K562 (cell line): ENCODE data around the gene ATXN7. TPM values are rescaled to one million over a fixed set of nuclear protein-coding genes. Genes with fewer than 3 reads are reported as not detected.

Experiments
- ATAC-seq: fragments of 200-7000 bp; cut with Tn5 transposase; 3 replicates; pipeline ENCODE4 v1.9.1; 2020; ENCODE audit warnings: moderate library complexity
- BruUV-seq: library from RNA; stranded (reverse); fragments of 400-500 nt; replicated peaks from 2 replicates; lab custom pipeline; 2021; lab: Mats Ljungman, UMichigan
- CTCF ChIA-PET: fragments of 300-600 bp; formaldehyde crosslinking; extraction: SDS; loops from one replicate; lab custom pipeline; 2021; ENCODE audit warnings: low intra/inter-chr PET ratio; lab: Yijun Ruan, JAX
- POLR2A ChIA-PET: fragments of 300-600, 350-650 bp; sonication (Branson Sonifier 250); formaldehyde crosslinking; extraction: SDS; loops from one replicate; lab custom pipeline; 2021; ENCODE audit warnings: antibody characterized with exemption, inconsistent platforms; lab: Yijun Ruan, JAX
- DNase-seq, 4 experiments: peaks; one replicate each; pipeline versions ENCODE4 v3.0.0 to v3.0.0-alpha.2; 2011 to 2018; ENCODE audit warnings: low spot score in 3 of 4, mixed read lengths in 3 of 4; ENCODE audit errors: extremely low read depth in 1 of 4
- FAIRE-seq: peaks from 2 replicates; lab custom pipeline; 2011; peaks lifted over from hg19 to GRCh38; lab: Jason Lieb, UNC
- H2AFZ ChIP-seq: 2 replicates; pipeline ENCODE4 v1.6.0; 2011; ENCODE audit warnings: low read depth, low read length, control low read depth, inconsistent platforms
- H3K27ac ChIP-seq: fragments of 200-600 bp; 3 replicates; pipeline ENCODE4 v1.8.0; 2011; ENCODE audit warnings: low read depth, mild to moderate bottlenecking, control low read depth, inconsistent platforms, low read length, moderate library complexity, mixed read lengths; ENCODE audit errors: extremely low read depth
- H3K27me3 ChIP-seq, 2 experiments: fragments of 300-600 bp in 1 of 2; 2 replicates in 1 of 2; 3 replicates in 1 of 2; pipeline versions ENCODE4 v1.6.0 to v1.8.0; 2011; ENCODE audit warnings: inconsistent platforms in 2 of 2, low read length in 2 of 2, mild to moderate bottlenecking in 1 of 2, mixed read lengths in 1 of 2, moderate library complexity in 1 of 2; ENCODE audit not compliant: control insufficient read depth in 2 of 2, insufficient read depth in 2 of 2
- H3K36me3 ChIP-seq: fragments of 300-600 bp; 3 replicates; pipeline ENCODE4 v1.8.0; 2011; ENCODE audit warnings: mild to moderate bottlenecking, low read length, inconsistent platforms; ENCODE audit not compliant: control insufficient read depth, insufficient read depth
- H3K4me1 ChIP-seq, 2 experiments: fragments of 200-600 bp in 1 of 2; replicated peaks in 1 of 2; 2 replicates in 1 of 2; 3 replicates in 1 of 2; pipeline versions ENCODE4 v1.5.1 to v1.8.0; 2011; ENCODE audit warnings: inconsistent platforms in 2 of 2, low read length in 2 of 2, mild to moderate bottlenecking in 1 of 2, mixed read lengths in 1 of 2, moderate library complexity in 1 of 2; ENCODE audit not compliant: control insufficient read depth in 2 of 2, insufficient read depth in 2 of 2
- H3K4me2 ChIP-seq: 2 replicates; pipeline ENCODE4 v1.6.1; 2011; ENCODE audit warnings: low read length, control low read depth, inconsistent platforms, mixed read lengths; ENCODE audit not compliant: insufficient read depth
- H3K4me3 ChIP-seq: fragments of 200-600 bp; sonication (generic), shearing (Covaris generic); 2 replicates; pipeline ENCODE4 v1.5.1; 2016; ENCODE audit warnings: control low read depth, inconsistent platforms
- H3K79me2 ChIP-seq: fragments of 200-600 bp; 3 replicates; pipeline ENCODE4 v1.8.0; 2011; ENCODE audit warnings: low read length, inconsistent platforms; ENCODE audit not compliant: control insufficient read depth, insufficient read depth
- H3K9ac ChIP-seq, 2 experiments: 2 replicates each; pipeline versions ENCODE4 v1.6.0 to v1.6.1; 2011; ENCODE audit warnings: low read depth in 2 of 2, low read length in 2 of 2, control low read depth in 1 of 2, inconsistent platforms in 1 of 2, mild to moderate bottlenecking in 1 of 2, mixed read lengths in 1 of 2; ENCODE audit not compliant: insufficient read depth in 1 of 2
- H3K9me1 ChIP-seq: one replicate; pipeline ENCODE4 v1.6.0; 2011; ENCODE audit warnings: inconsistent platforms, mild to moderate bottlenecking, low read length, moderate library complexity; ENCODE audit not compliant: control insufficient read depth, insufficient read depth
- H3K9me3 ChIP-seq: replicated peaks from 2 replicates; pipeline ENCODE4 v1.5.1; 2011; ENCODE audit warnings: low read depth, low read length, inconsistent platforms; ENCODE audit not compliant: control insufficient read depth, insufficient read depth
- H4K20me1 ChIP-seq: replicated peaks from 2 replicates; pipeline ENCODE4 v1.6.1; 2011; ENCODE audit warnings: low read length, inconsistent platforms, mixed read lengths; ENCODE audit not compliant: control insufficient read depth, insufficient read depth
- CBX5 ChIP-seq: IDR thresholded peaks from 2 replicates; pipeline ENCODE4 v1.6.1; 2014; ENCODE audit warnings: low read depth, borderline replicate concordance
- CEBPB ChIP-seq: fragments of 450-650 bp; IDR thresholded peaks from 2 replicates; pipeline ENCODE4 v1.6.1; 2016; ENCODE audit warnings: missing genetic modification characterization, missing compliant biosample characterization
- ESRRA ChIP-seq: fragments of 450-650 bp; IDR thresholded peaks from 2 replicates; pipeline ENCODE4 v1.6.1; 2014; ENCODE audit warnings: low read depth, mild to moderate bottlenecking, moderate library complexity, borderline replicate concordance
- SRSF9 ChIP-seq: fragments of 200-400 bp; formaldehyde crosslinking; IDR thresholded peaks from 2 replicates; pipeline ENCODE4 v1.6.1; 2017; ENCODE audit warnings: low read depth, low read length, borderline replicate concordance
- WGBS: fragments of 100-300 bp; shearing (Covaris generic); methylation state at CpG from one replicate; pipeline ENCODE4 v1.1.6; 2016; ENCODE audit warnings: low coverage, mixed read lengths; ENCODE audit not compliant: insufficient coverage; ENCODE audit errors: missing lambda C conversion rate; 5-methylcytosine and 5-hydroxymethylcytosine counted together
- in situ Hi-C: fragments of 300-500 bp; cut with MboI; formaldehyde crosslinking; loops from 4 replicates; pipeline ENCODE4 v1.15.0; 2018; ENCODE audit warnings: inconsistent platforms, mixed read lengths
- intact Hi-C: fragments of 100-400 bp; cut with micrococcal nuclease; formaldehyde crosslinking; loops from 2 replicates; pipeline ENCODE4 v1.14.2; 2022
- polyA plus RNA-seq, 8 experiments: library from polyadenylated mRNA; depleted of rRNA in 4 of 8; stranded (reverse) in 5 of 8; unstranded in 3 of 8; fragments of >200 nt; fragmentation: Nextera tagmentation in 2 of 8; fragmentation: Illumina TruSeq in 1 of 8; extraction: Ambion mirVana in 2 of 8; extraction: Trizol in 1 of 8; gene quantifications; 2 replicates each; pipeline versions ENCODE4 v1.2.1 to v1.2.3, GENCODE V29; 2011 to 2014; ENCODE audit warnings: inconsistent platforms in 1 of 8, missing spikeins in 1 of 8
- total RNA-seq, 7 experiments: library from RNA; depleted of rRNA in 6 of 7; stranded (reverse); fragments of >200 nt in 6 of 7; fragmentation: Illumina TruSeq in 2 of 7; extraction: Trizol in 2 of 7; gene quantifications; 2 replicates each; pipeline versions ENCODE4 v1.2.1 to v1.2.3, GENCODE V29; 2011 to 2021; ENCODE audit warnings: low replicate concordance in 1 of 7
- TF ChIP-seq, protein P1 (sequence below), 3 experiments: fragments of 200-800 bp in 1 of 3; fragments of 250-450 bp in 1 of 3; fragments of 450-650 bp in 1 of 3; sonication (Bioruptor Pico) in 1 of 3; sonication (Bioruptor generic) in 1 of 3; formaldehyde crosslinking in 1 of 3; IDR thresholded peaks; 2 replicates each; pipeline versions ENCODE4 v1.6.1 to v1.8.0; 2016 to 2022; ENCODE audit warnings: mild to moderate bottlenecking in 2 of 3, missing genetic modification characterization in 2 of 3, missing compliant biosample characterization in 1 of 3, moderate library complexity in 1 of 3

ATXN7 gene
- total and polyA plus RNA-seq, 9 of the 15 experiments (the other 6 are each of a cell fraction or from before 2014, with no cell fraction given): 0.41 to 9.2 (median 6.7) TPM

DNA sequence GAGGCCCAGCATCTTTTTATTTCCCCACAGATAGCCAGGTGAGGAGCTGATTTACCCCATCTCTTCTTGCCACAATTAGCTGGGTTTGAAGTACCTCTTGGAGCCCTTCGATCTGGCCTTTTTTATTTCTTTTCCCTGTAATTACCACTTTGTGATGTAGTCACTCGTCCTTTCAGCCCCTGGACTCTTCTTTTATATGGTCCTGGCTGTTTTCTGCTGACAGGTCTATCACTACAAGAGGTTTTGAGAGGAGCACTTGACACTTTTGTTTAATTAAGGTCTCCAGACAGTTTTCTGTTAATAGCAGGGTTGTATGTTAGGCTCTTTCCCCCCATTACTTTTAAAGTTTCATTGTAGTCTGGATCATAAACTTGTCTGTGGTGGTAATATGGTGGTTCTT is 11.8 kb downstream of the ATXN7 start:
- ChIA-PET POLR2A (interaction anchor here (1.1 to 1.5 kb wide), 2 partner anchors 10 to 15 kb away, joined by 3 read pairs; no protein-coding TSS in a partner anchor), CTCF (no interaction called here)
- in situ Hi-C loops: no loop called here
- no peak for ATAC-seq
- TF ChIP-seq CEBPB (tag) (no peak), CBX5 (no peak), ESRRA (no peak), SRSF9 (no peak)
- TF ChIP-seq, protein P1, sequence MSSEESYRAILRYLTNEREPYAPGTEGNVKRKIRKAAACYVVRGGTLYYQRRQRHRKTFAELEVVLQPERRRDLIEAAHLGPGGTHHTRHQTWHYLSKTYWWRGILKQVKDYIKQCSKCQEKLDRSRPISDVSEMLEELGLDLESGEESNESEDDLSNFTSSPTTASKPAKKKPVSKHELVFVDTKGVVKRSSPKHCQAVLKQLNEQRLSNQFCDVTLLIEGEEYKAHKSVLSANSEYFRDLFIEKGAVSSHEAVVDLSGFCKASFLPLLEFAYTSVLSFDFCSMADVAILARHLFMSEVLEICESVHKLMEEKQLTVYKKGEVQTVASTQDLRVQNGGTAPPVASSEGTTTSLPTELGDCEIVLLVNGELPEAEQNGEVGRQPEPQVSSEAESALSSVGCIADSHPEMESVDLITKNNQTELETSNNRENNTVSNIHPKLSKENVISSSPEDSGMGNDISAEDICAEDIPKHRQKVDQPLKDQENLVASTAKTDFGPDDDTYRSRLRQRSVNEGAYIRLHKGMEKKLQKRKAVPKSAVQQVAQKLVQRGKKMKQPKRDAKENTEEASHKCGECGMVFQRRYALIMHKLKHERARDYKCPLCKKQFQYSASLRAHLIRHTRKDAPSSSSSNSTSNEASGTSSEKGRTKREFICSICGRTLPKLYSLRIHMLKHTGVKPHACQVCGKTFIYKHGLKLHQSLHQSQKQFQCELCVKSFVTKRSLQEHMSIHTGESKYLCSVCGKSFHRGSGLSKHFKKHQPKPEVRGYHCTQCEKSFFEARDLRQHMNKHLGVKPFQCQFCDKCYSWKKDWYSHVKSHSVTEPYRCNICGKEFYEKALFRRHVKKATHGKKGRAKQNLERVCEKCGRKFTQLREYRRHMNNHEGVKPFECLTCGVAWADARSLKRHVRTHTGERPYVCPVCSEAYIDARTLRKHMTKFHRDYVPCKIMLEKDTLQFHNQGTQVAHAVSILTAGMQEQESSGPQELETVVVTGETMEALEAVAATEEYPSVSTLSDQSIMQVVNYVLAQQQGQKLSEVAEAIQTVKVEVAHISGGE (CRISPR knock-in tag; IDR thresholded peaks at IDR 0.05): 0 out of 6 replicates have a peak, but pooled peaks of 1 of the 3 experiments have one; percentile 12
- no peaks in the 10 kb centered on the region for H3K4me1 ChIP-seq
- no peak overlapping the region for H3K4me2 ChIP-seq
- no peak for FAIRE-seq
- 85% methylated on average over 1 of the region's 2 CpGs for WGBS
- no peak overlapping the region for H2AFZ ChIP-seq
- no peak overlapping the region for H3K9ac ChIP-seq
- peaks cover 8% of the 10 kb centered on the region; the same call in 1 of the 2 replicates for H4K20me1 ChIP-seq
- H3K9me3 ChIP-seq: no peaks in the 10 kb centered on the region
- no peaks in the 10 kb centered on the region for H3K9me1 ChIP-seq
- H3K4me3 ChIP-seq: no peak overlapping the region
- H3K36me3 ChIP-seq: no peaks in the 10 kb centered on the region
- no TSS peak for BruUV-seq
- intact Hi-C loops: no loop called here
- H3K27me3 ChIP-seq: no peaks in the 10 kb centered on the region
- H3K79me2 ChIP-seq: peaks cover 66% of the 10 kb centered on the region
- H3K27ac ChIP-seq: no peak overlapping the region
- DNase-seq: no peak
